H9 (cell line): ENCODE measurements around the gene CFAP45. TPM values are rescaled to one million over a fixed set of nuclear protein-coding genes. Genes with fewer than 3 reads are reported as not detected.

Experiments
- DNase-seq: peaks from one replicate; pipeline ENCODE4 v3.0.0-alpha.2; 2017
- H2AFZ ChIP-seq: one replicate; pipeline ENCODE4 v1.6.1; 2013; ENCODE audit warnings: mild to moderate bottlenecking, low read length, control low read depth, moderate library complexity
- H2AK5ac ChIP-seq: 2 replicates; pipeline ENCODE4 v1.6.1; 2013; ENCODE audit warnings: low read length, control low read depth, mixed read lengths; ENCODE audit not compliant: insufficient read length
- H2BK120ac ChIP-seq: one replicate; pipeline ENCODE4 v1.6.1; 2013; ENCODE audit warnings: low read depth, mild to moderate bottlenecking, low read length, control low read depth, inconsistent platforms; ENCODE audit not compliant: poor library complexity, severe bottlenecking
- H2BK12ac ChIP-seq: 2 replicates; pipeline ENCODE4 v1.6.1; 2013; ENCODE audit warnings: low read length, control low read depth, mixed read lengths, low read depth; ENCODE audit not compliant: insufficient read length
- H2BK15ac ChIP-seq: 2 replicates; pipeline ENCODE4 v1.6.1; 2013; ENCODE audit warnings: low read depth, low read length, control low read depth
- H2BK20ac ChIP-seq: one replicate; pipeline ENCODE4 v1.6.1; 2013; ENCODE audit warnings: low read depth, mild to moderate bottlenecking, low read length, control low read depth, inconsistent platforms; ENCODE audit not compliant: poor library complexity, severe bottlenecking
- H2BK5ac ChIP-seq: 2 replicates; pipeline ENCODE4 v1.6.1; 2013; ENCODE audit warnings: low read length, control low read depth, mixed read lengths; ENCODE audit not compliant: insufficient read length
- H3K14ac ChIP-seq: 2 replicates; pipeline ENCODE4 v1.6.1; 2013; ENCODE audit warnings: low read length, control low read depth; ENCODE audit not compliant: insufficient read depth
- H3K18ac ChIP-seq: 2 replicates; pipeline ENCODE4 v1.6.1; 2013; ENCODE audit warnings: low read depth, mild to moderate bottlenecking, mixed read lengths, low read length, control low read depth; ENCODE audit not compliant: insufficient read length
- H3K23ac ChIP-seq: 2 replicates; pipeline ENCODE4 v1.6.1; 2013; ENCODE audit warnings: low read length, control low read depth, mixed read lengths, low read depth; ENCODE audit not compliant: insufficient read length
- H3K23me2 ChIP-seq: 2 replicates; pipeline ENCODE4 v1.6.1; 2013; ENCODE audit warnings: low read depth, mild to moderate bottlenecking, mixed read lengths, low read length, control low read depth; ENCODE audit not compliant: insufficient read length, poor library complexity, severe bottlenecking
- H3K27ac ChIP-seq: 2 replicates; pipeline ENCODE4 v1.5.1; 2013; ENCODE audit warnings: low read length, control low read depth, mixed read lengths, low read depth; ENCODE audit not compliant: insufficient read length
- H3K27me3 ChIP-seq: 2 replicates; pipeline ENCODE4 v1.6.1; 2013; ENCODE audit warnings: low read length, control low read depth, inconsistent platforms; ENCODE audit not compliant: insufficient read depth
- H3K4ac ChIP-seq: 2 replicates; pipeline ENCODE4 v1.6.1; 2013; ENCODE audit warnings: low read depth, mild to moderate bottlenecking, control low read depth, inconsistent platforms, low read length, moderate library complexity
- H3K4me1 ChIP-seq: 2 replicates; pipeline ENCODE4 v1.6.1; 2013; ENCODE audit warnings: low read length, control low read depth, inconsistent platforms; ENCODE audit not compliant: insufficient read depth
- H3K4me2 ChIP-seq: 2 replicates; pipeline ENCODE4 v1.6.1; 2013; ENCODE audit warnings: low read length, control low read depth, mixed read lengths; ENCODE audit not compliant: insufficient read length, insufficient read depth
- H3K56ac ChIP-seq: 2 replicates; pipeline ENCODE4 v1.6.1; 2013; ENCODE audit warnings: low read depth, mild to moderate bottlenecking, mixed read lengths, low read length, control low read depth; ENCODE audit not compliant: insufficient read length
- H3K79me1 ChIP-seq: 2 replicates; pipeline ENCODE4 v1.6.1; 2013; ENCODE audit warnings: low read depth, mild to moderate bottlenecking, moderate library complexity, low read length, control low read depth, inconsistent platforms; ENCODE audit not compliant: insufficient read depth, poor library complexity, severe bottlenecking
- H3K79me2 ChIP-seq: 2 replicates; pipeline ENCODE4 v1.6.1; 2013; ENCODE audit warnings: low read length, control low read depth, inconsistent platforms; ENCODE audit not compliant: insufficient read depth
- H3K9ac ChIP-seq: 2 replicates; pipeline ENCODE4 v1.6.1; 2013; ENCODE audit warnings: low read length, control low read depth, mixed read lengths; ENCODE audit not compliant: insufficient read length; ENCODE audit errors: extremely low read depth
- H3K9me3 ChIP-seq: one replicate; pipeline ENCODE4 v1.6.1; 2013; ENCODE audit warnings: low read depth, low read length, inconsistent platforms; ENCODE audit not compliant: control insufficient read depth
- H3T11ph ChIP-seq: one replicate; pipeline ENCODE4 v1.6.1; 2013; ENCODE audit warnings: mild to moderate bottlenecking, low read length, control low read depth, inconsistent platforms
- H4K20me1 ChIP-seq: one replicate; pipeline ENCODE4 v1.6.1; 2013; ENCODE audit not compliant: control insufficient read depth, insufficient read length, insufficient read depth
- H4K5ac ChIP-seq: 2 replicates; pipeline ENCODE4 v1.6.1; 2013; ENCODE audit warnings: low read depth, mild to moderate bottlenecking, mixed read lengths, low read length, control low read depth; ENCODE audit not compliant: insufficient read length
- H4K8ac ChIP-seq: replicated peaks from 2 replicates; pipeline ENCODE4 v1.6.1; 2013; ENCODE audit warnings: low read length, control low read depth, mixed read lengths, low read depth; ENCODE audit not compliant: insufficient read length
- H4K91ac ChIP-seq: 2 replicates; pipeline ENCODE4 v1.6.1; 2013; ENCODE audit warnings: low read depth, mild to moderate bottlenecking, moderate library complexity, mixed read lengths, low read length, control low read depth; ENCODE audit not compliant: insufficient read length
- H3K27ac Mint-ChIP-seq, 3 experiments: 2 replicates in 2 of 3; 3 replicates in 1 of 3; pipeline ENCODE4 v1.8.0; 2020 to 2021; ENCODE audit warnings: mixed read lengths in 3 of 3, mild to moderate bottlenecking in 1 of 3, moderate library complexity in 1 of 3
- H3K27me3 Mint-ChIP-seq: 2 replicates; pipeline ENCODE4 v1.8.0; 2021; ENCODE audit warnings: low read depth, mild to moderate bottlenecking, moderate library complexity, mixed read lengths
- H3K36me3 Mint-ChIP-seq, 3 experiments: 2 replicates in 2 of 3; 3 replicates in 1 of 3; pipeline ENCODE4 v1.8.0; 2020 to 2021; ENCODE audit warnings: low read depth in 3 of 3, mixed read lengths in 3 of 3; ENCODE audit not compliant: insufficient read depth in 1 of 3
- H3K4me1 Mint-ChIP-seq, 2 experiments: 2 replicates each; pipeline ENCODE4 v1.8.0; 2020; ENCODE audit warnings: mixed read lengths in 2 of 2
- H3K4me3 Mint-ChIP-seq, 2 experiments: 2 replicates in 1 of 2; 3 replicates in 1 of 2; pipeline ENCODE4 v1.8.0; 2020 to 2021; ENCODE audit warnings: mild to moderate bottlenecking in 2 of 2, mixed read lengths in 2 of 2, moderate library complexity in 1 of 2
- H3K9me3 Mint-ChIP-seq, 2 experiments: 2 replicates in 1 of 2; 3 replicates in 1 of 2; pipeline ENCODE4 v1.8.0; 2020; ENCODE audit warnings: mild to moderate bottlenecking in 2 of 2, mixed read lengths in 2 of 2, moderate library complexity in 1 of 2
- CTCF ChIP-seq: fragments of 200-600 bp; sonication (generic); conservative IDR thresholded peaks from 3 replicates; pipeline ENCODE4 v1.8.0; 2021; ENCODE audit warnings: antibody characterized with exemption, mild to moderate bottlenecking
- WGBS: extraction: QIAGEN DNeasy Blood & Tissue Kit; methylation state at CpG from one replicate; pipeline ENCODE4 v1.1.7; 2013; ENCODE audit warnings: missing lambda C conversion rate, low lambda C conversion rate, mixed read lengths; ENCODE audit not compliant: insufficient read length; ENCODE audit errors: extremely low coverage; 5-methylcytosine and 5-hydroxymethylcytosine counted together
- total RNA-seq: library from RNA; stranded (reverse); gene quantifications from 2 replicates; pipeline ENCODE4 v1.2.1, GENCODE V29; 2021

The CFAP45 gene
- total RNA-seq, 1 experiment from 2014 or later: 0.85 TPM

- Histone ChIP-seq H2BK15ac (no peak overlapping the region), H3K18ac (no peak overlapping the region), H3K9me3 (no peaks in the 10 kb centered on the region), H4K8ac (no peak overlapping the region), H3T11ph (no peak overlapping the region), H3K4me1 (no peaks in the 10 kb centered on the region), H4K20me1 (no peaks in the 10 kb centered on the region), H4K91ac (no peak overlapping the region), H2AK5ac (no peak overlapping the region), H3K14ac (peak overlapping the region; percentile 53; the same call in 1 of the 2 replicates), H3K4me2 (no peak overlapping the region), H3K56ac (no peak overlapping the region), H2BK120ac (no peak overlapping the region), H3K23me2 (no peaks in the 10 kb centered on the region), H2AFZ (no peak overlapping the region), H2BK20ac (no peak overlapping the region), H3K27me3 (no peaks in the 10 kb centered on the region; the same call in 1 of the 2 replicates), H2BK12ac (no peak overlapping the region), H3K27ac (no peak overlapping the region), H3K79me1 (no peaks in the 10 kb centered on the region), H2BK5ac (no peak overlapping the region), H4K5ac (no peak overlapping the region), H3K9ac (no peak overlapping the region), H3K79me2 (no peaks in the 10 kb centered on the region), H3K4ac (no peak overlapping the region), H3K23ac (no peak overlapping the region)
- Mint-ChIP-seq H3K27ac (no peak overlapping the region), H3K4me3 (no peak overlapping the region; a peak in 1 of 5 replicates), H3K4me1 (peaks cover 0 to 4% of the 10 kb centered on the region in 2 experiments; a peak in 2 of 4 replicates), H3K27me3 (peaks cover 16% of the 10 kb centered on the region), H3K9me3 (no peaks in the 10 kb centered on the region), H3K36me3 (no peaks in the 10 kb centered on the region)
- no peak for DNase-seq
- no CpG with 5 or more reads among the region's 4 CpGs for WGBS
- TF ChIP-seq CTCF: no peak
These were observed 52.7 kb downstream of the CFAP45 start for GRCh38 chr1:159847231-159847630.
